OCI-LY1 (cell line): ENCODE data around the gene NDUFA11.

Experiments used
- CTCF ChIP-seq: fragments of 200-600 bp; sonication (generic), shearing (Covaris generic); IDR thresholded peaks from 2 replicates; pipeline ENCODE4 v1.5.1; 2017; ENCODE audit warnings: mild to moderate bottlenecking, antibody characterized with exemption, low read length, moderate library complexity, mixed read lengths
- EZH2 ChIP-seq: fragments of 200-600 bp; sonication (generic), shearing (Covaris generic); IDR thresholded peaks from 2 replicates; pipeline ENCODE4 v1.8.0; 2017; ENCODE audit warnings: borderline replicate concordance, mixed run types, mild to moderate bottlenecking, antibody characterized with exemption, low read length, moderate library complexity, mixed read lengths

GRCh38 chr19:5877427-5877826 is 26.2 kb downstream of the NDUFA11 start:
- TF ChIP-seq CTCF (no peak), EZH2 (no peak)
